Liver (tissue), 3 donors: ENCODE data around the gene SERPINE2.

Experiments
- CTCF ChIP-seq: fragments of 150-350 bp; IDR thresholded peaks from 2 replicates; pipeline ENCODE4 v1.5.1; 2017; ENCODE audit warnings: improper control_type of control experiment, low read depth, low read length; ENCODE audit not compliant: missing input control
- GABPA ChIP-seq, 2 donors: IDR thresholded peaks in 1 of 2; conservative IDR thresholded peaks in 1 of 2; 2 replicates each; pipeline ENCODE4 v1.6.1; 2016; ENCODE audit warnings: antibody characterized with exemption in 2 of 2, mild to moderate bottlenecking in 1 of 2, moderate library complexity in 1 of 2
- YY1 ChIP-seq: IDR thresholded peaks from 2 replicates; pipeline ENCODE4 v1.6.1; 2016; ENCODE audit warnings: antibody characterized with exemption, mild to moderate bottlenecking
- TF ChIP-seq, protein P1 (sequence below): IDR thresholded peaks from 2 replicates; pipeline ENCODE4 v1.6.1; 2016; ENCODE audit warnings: antibody characterized with exemption
- donor health status: healthy.
- donor health status: healthy.

DNA sequence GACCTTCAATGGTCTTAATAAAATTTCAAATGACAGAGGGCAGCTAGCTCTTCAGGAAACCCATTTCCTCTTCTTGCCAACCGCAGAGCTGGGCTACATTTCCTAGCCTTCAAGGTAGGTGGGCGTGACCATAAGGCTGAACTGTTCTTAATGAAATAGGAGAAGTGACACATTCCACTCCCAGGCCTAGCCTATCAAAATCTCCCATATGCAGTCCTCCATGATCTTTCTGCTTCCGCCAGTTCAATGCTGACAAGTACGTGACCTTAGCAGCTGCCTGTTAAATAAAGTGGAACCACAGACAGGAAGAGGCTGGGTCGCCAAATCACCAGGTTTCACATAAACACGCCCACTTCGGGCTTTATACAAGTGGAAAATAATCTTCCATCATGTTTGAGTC, 13.2 kb downstream of the SERPINE2 start:
- TF ChIP-seq CTCF = no peak
- TF ChIP-seq GABPA (IDR thresholded peaks at IDR 0.05 in 1 of 2, conservative IDR thresholded peaks at IDR 0.05 in 1 of 2) = no peak
- TF ChIP-seq, protein P1, sequence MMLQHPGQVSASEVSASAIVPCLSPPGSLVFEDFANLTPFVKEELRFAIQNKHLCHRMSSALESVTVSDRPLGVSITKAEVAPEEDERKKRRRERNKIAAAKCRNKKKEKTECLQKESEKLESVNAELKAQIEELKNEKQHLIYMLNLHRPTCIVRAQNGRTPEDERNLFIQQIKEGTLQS = no peak
- no peak for TF ChIP-seq YY1
